Measurements from ENCODE around the gene TAB3.
"Not testable (repeated sequence)": the region's sequence is repeated elsewhere in the genome, so short reads cannot be mapped to it uniquely, and the experiment has no call there.

Gene TAB3

GRCh38 chrX:30814978-30815377 is 74.1 kb downstream of the TAB3 start:
- no peak for DNase-seq (ENCODE audit: low spot score)

- DNase-seq (ENCODE audit: low spot score), result no peak
Observed at GRCh38 chrX:30812326-30812725, 76.7 kb downstream of the TAB3 start.

- DNase-seq (ENCODE audit: low spot score), result no peak
Observed at GRCh38 chrX:30806187-30806728, 82.8 kb downstream of the TAB3 start.

DNA sequence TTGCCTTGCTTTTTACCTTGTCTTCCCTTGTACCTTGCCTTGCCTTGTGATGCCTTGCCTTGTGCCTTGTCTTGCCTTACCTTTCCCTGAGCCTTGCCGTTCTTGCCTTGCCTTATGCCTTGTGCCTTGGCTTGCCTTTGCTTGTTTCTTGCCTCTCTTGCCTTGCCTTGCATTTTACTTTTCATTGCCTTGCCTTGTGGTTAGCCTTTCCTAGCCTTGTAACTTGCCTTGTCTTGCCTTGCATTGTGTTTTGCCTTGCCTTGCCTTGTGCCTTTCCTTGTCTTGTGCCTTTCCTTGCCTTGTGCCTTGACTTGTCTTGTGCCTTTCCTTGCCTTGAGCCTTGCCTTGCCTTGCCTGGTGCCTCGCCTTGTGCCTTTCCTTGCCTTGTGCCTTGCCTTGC is 84.6 kb downstream of the TAB3 start:
- DNase-seq (ENCODE audit: low spot score), result no peak

GRCh38 chrX:30800901-30801300 is 88.2 kb downstream of the TAB3 start:
- no peak for DNase-seq (ENCODE audit: low spot score)

GRCh38 chrX:30799327-30799726 is 89.7 kb downstream of the TAB3 start:
- no peak for DNase-seq (ENCODE audit: low spot score)

- no peak for DNase-seq (ENCODE audit: low spot score)
Observed at GRCh38 chrX:30798810-30799209, 90.2 kb downstream of the TAB3 start.

GRCh38 chrX:30797301-30797700 is 91.8 kb downstream of the TAB3 start:
- not testable (repeated sequence) for DNase-seq (ENCODE audit: low spot score)

DNA sequence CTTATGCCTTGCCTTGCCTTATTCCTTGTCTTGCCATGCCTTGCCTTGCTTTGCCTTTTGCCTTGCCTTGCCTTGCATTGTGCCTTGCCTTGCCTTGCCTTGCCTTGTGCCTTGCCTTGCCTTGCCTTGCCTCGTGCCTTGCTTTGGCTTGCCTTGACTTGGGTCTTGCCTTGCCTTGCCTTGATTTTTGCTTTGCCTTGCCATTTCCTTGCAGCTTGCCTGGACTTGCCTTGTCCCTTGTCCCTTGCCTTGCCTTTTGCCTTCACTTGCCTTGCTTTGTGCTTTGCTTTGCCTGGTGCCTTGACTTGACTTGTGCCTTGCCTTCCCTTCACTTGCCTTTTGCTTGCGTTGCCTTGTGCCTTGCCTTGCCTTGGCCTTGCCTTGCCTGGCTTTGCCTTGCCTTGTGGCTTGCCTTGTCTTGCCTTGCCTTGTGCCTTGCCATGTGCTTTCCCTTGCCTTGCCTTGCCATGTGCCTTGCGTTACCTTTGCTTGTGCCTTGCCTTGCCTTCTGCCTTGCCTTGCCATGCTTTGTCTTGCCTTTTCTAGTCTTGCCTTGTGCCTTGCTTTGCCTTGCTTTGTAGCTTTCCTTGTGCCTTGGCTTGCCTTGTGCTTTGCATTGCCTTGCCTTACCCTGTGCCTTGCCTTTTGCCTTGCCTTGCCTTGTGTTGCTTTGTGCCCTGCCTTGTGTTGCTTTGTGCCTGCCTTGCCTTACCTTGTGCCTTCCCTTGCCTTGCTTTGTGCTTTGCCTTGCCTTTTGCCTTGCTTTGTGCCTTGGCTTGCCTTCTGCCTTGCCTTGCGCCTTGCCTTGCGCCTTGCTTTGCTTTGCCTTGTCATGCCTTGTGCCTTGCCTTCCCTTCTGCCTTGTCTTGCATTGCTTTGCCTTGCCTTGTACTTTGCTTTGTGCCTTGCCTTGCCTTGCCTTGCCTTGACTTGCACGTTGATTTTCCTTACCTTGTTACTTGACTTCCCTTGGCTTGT is 92.8 kb downstream of the TAB3 start:
- DNase-seq (ENCODE audit: low spot score), result no peak

DNA sequence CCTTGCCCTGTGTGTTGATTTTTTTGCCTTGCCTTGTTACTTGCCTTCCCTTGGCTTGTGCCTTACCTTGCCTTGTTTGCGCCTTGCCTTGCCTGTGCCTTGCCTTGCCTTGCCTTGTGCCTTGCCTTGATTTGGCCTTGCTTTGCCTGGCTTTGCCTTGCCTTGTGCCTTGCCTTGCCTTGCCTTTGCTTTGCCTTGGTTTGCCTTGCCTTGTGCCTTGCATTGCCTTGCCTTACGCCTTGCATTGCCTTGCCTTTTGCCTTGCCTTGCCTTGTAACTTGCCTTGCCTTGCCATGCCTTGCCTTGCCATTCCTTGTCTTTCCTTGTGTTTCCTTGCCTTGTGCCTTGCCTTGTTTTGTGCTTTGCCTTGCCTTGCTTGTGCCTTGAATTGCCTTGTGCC is 94.6 kb downstream of the TAB3 start:
- no peak for DNase-seq (ENCODE audit: low spot score)

- DNase-seq (ENCODE audit: low spot score), result no peak
Observed at GRCh38 chrX:30793767-30794103, 95.3 kb downstream of the TAB3 start.

DNA sequence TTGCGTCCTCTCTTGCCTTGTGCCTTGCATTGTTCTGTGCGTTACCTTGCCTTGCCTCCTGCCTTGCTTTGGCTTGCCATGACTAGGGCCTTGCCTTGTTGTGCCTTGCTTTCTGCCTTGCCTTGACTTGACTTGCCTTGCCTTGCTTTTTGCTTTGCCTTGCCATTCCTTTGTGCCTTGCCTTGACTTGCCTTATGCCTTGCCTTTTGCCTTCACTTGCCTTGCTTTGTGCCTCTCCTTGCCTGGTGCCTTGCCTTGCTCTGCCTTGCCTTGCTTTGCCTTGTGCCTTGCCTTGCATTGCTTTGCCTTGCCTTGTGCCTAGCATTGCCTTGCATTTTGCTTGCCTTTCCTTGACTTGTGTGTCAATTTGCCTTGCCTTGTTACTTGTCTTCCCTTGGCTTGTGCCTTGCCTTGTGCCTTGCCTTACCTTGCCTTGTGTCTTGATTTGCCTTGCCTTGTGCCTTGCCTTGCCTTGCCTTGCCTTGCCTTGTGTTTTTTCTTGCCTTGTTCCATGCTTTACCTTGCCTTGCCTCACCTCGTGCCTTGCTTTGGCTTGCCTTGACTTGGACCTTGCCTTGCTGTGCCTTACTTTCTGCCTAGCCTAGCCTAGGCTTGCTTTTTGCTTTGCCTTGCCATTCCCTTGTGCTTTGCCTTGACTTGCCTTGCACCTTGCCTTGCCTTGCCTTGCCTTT is 95.8 kb downstream of the TAB3 start:
- DNase-seq (ENCODE audit: low spot score), result no peak

- DNase-seq (ENCODE audit: low spot score), result no peak
Observed at GRCh38 chrX:30791296-30792278, 97.5 kb downstream of the TAB3 start.

GRCh38 chrX:30787012-30787411 is 102.0 kb downstream of the TAB3 start:
- DNase-seq (ENCODE audit: low spot score), result no peak

- DNase-seq (ENCODE audit: low spot score), result no peak
Observed at GRCh38 chrX:30786374-30786773, 102.7 kb downstream of the TAB3 start.

- DNase-seq (ENCODE audit: low spot score), result no peak
Observed at GRCh38 chrX:30781711-30782444, 107.2 kb downstream of the TAB3 start.

- no peak for DNase-seq (ENCODE audit: low spot score)
Observed at GRCh38 chrX:30779453-30780030, 109.5 kb downstream of the TAB3 start.

- no peak for DNase-seq (ENCODE audit: low spot score)
Observed at GRCh38 chrX:30777575-30777974, 111.5 kb downstream of the TAB3 start.

Data from CD4-positive, alpha-beta T cell treated with Interleukin-6 at 100 ng/mL for 8 hours (primary cell).